ENCODE results near the gene DIPK2B. TPM values are rescaled to one million over a fixed set of nuclear protein-coding genes. Genes with fewer than 3 reads are reported as not detected.

Gene DIPK2B
- total RNA-seq, 1 experiment from 2014 or later: not detected

GRCh38 chrX:45196701-45197100 is 4.0 kb downstream of the DIPK2B start:
- Mint-ChIP-seq H3K4me3 (no peak overlapping the region), H3K9me3 (no peaks in the 10 kb centered on the region), H3K4me1 (peaks cover 4% of the 10 kb centered on the region), H3K27me3 (ENCODE audit: low read depth) (peaks cover 2% of the 10 kb centered on the region; the same call in 1 of the 2 replicates), H3K27ac (no peak overlapping the region), H3K36me3 (no peaks in the 10 kb centered on the region)
- ATAC-seq (no peak), DNase-seq (ENCODE audit: low spot score) (no peak)
- TF ChIP-seq NR3C1 (CRISPR knock-in tag; conservative IDR thresholded peaks at IDR 0.05; ENCODE audit: low read depth): no peak
- no peak for TF ChIP-seq JUN (CRISPR knock-in tag; IDR thresholded peaks at IDR 0.05)
- POLR2A ChIA-PET: no interaction called here
- CTCF ChIA-PET: no interaction called here

DNA sequence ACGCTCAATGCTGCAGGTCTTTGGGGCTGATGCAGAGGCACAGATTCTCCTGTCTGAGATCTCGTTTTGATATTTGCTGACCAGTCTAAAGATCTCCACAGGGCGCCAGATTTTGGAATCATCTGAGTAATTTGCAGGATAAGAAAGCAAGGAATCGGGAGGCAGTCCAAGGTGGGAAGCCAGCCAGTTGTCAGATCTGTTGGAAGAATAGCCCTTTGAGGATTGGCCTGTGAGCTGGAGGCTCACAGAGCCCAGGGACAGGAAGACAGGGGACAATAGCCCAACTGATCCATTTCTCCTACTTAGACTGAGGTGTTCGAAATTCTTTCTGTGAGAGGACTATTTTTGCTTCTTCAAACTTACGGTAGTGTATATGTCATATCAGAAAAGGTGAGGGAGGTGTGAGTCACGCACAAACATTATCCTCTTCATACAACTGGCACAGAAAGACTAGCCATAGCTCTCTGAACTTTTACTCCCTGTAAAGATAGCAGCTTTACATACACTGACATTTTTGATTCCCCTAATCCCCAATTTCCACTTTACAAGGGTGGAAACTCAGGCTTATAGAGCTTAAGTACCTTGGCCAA is 8.8 kb downstream of the DIPK2B start:
- Mint-ChIP-seq H3K4me3 (no peak overlapping the region), H3K9me3 (no peaks in the 10 kb centered on the region)
- CTCF ChIA-PET: no interaction called here
- TF ChIP-seq SOX15 (CRISPR knock-in tag; IDR thresholded peaks at IDR 0.05) (no peak), CTCF (IDR thresholded peaks at IDR 0.05) (no peak), ATF2 (CRISPR knock-in tag; IDR thresholded peaks at IDR 0.05; ENCODE audit: borderline replicate concordance, low read depth) (no peak), ZNF281 (CRISPR knock-in tag; IDR thresholded peaks at IDR 0.05) (no peak), USF2 (CRISPR knock-in tag; IDR thresholded peaks at IDR 0.05) (no peak), ETV6 (CRISPR knock-in tag; IDR thresholded peaks at IDR 0.05) (no peak), E2F1 (CRISPR knock-in tag; IDR thresholded peaks at IDR 0.05) (no peak), MYBL2 (CRISPR knock-in tag; IDR thresholded peaks at IDR 0.05) (no peak), ATF3 (CRISPR knock-in tag; conservative IDR thresholded peaks at IDR 0.05) (no peak), MXD4 (CRISPR knock-in tag; IDR thresholded peaks at IDR 0.05; ENCODE audit: borderline replicate concordance) (no peak), ATF1 (CRISPR knock-in tag; IDR thresholded peaks at IDR 0.05) (no peak), E2F4 (CRISPR knock-in tag; IDR thresholded peaks at IDR 0.05; ENCODE audit: borderline replicate concordance, low read depth) (no peak), KAT7 (CRISPR knock-in tag; IDR thresholded peaks at IDR 0.05; ENCODE audit: borderline replicate concordance) (no peak), TP53 (CRISPR knock-in tag; IDR thresholded peaks at IDR 0.05) (no peak)
- TF ChIP-seq, protein P1, sequence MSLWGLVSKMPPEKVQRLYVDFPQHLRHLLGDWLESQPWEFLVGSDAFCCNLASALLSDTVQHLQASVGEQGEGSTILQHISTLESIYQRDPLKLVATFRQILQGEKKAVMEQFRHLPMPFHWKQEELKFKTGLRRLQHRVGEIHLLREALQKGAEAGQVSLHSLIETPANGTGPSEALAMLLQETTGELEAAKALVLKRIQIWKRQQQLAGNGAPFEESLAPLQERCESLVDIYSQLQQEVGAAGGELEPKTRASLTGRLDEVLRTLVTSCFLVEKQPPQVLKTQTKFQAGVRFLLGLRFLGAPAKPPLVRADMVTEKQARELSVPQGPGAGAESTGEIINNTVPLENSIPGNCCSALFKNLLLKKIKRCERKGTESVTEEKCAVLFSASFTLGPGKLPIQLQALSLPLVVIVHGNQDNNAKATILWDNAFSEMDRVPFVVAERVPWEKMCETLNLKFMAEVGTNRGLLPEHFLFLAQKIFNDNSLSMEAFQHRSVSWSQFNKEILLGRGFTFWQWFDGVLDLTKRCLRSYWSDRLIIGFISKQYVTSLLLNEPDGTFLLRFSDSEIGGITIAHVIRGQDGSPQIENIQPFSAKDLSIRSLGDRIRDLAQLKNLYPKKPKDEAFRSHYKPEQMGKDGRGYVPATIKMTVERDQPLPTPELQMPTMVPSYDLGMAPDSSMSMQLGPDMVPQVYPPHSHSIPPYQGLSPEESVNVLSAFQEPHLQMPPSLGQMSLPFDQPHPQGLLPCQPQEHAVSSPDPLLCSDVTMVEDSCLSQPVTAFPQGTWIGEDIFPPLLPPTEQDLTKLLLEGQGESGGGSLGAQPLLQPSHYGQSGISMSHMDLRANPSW (CRISPR knock-in tag; conservative IDR thresholded peaks at IDR 0.05; ENCODE audit: low read depth): no peak
- TF ChIP-seq, protein P2, sequence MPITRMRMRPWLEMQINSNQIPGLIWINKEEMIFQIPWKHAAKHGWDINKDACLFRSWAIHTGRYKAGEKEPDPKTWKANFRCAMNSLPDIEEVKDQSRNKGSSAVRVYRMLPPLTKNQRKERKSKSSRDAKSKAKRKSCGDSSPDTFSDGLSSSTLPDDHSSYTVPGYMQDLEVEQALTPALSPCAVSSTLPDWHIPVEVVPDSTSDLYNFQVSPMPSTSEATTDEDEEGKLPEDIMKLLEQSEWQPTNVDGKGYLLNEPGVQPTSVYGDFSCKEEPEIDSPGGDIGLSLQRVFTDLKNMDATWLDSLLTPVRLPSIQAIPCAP (CRISPR knock-in tag; IDR thresholded peaks at IDR 0.05): no peak

More for the DNA sequence above, 8.8 kb downstream of the DIPK2B start:
- ATAC-seq: no peak
- Mint-ChIP-seq H3K4me1 (0 out of 2 replicates have a peak, but pooled peaks cover 4% of the 10 kb centered on the region), H3K27ac (no peak overlapping the region), H3K36me3 (no peaks in the 10 kb centered on the region), H3K27me3 (ENCODE audit: low read depth) (peaks cover 2% of the 10 kb centered on the region; the same call in 1 of the 2 replicates)
- no peak for DNase-seq (ENCODE audit: low spot score)
- POLR2A ChIA-PET: no interaction called here
